ENCODE data around the gene PPIP5K2. TPM values are rescaled to one million over a fixed set of nuclear protein-coding genes. Genes with fewer than 3 reads are reported as not detected.

PPIP5K2 gene
- total RNA-seq, 6 experiments from 2014 or later: 54.9 to 75.2 (median 61.2) TPM

DNA sequence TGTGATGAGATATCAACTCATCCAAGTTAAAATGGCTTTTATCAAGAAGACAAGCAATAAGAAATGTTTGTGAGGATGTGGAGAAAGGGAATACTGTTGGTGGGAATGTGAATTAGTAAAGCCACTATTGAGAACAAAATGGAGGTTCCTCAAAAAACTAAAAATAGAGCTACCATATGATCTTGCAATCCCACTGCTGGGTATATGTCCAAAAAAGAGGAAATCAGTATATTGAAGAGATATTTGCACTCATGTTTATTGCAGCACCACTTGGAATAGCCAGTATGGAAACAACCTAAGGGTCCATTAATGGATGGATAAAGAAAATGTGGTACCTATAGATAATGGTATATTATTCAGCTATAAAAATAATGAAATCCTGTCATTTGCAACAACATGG, 25.1 kb downstream of the PPIP5K2 start:
- Mint-ChIP-seq H3K27ac (no peak overlapping the region), H3K4me1 (ENCODE audit: low read depth) (no peaks in the 10 kb centered on the region), H3K9me3 (no peaks in the 10 kb centered on the region; the same call in 1 of the 2 replicates), H3K36me3 (ENCODE audit: low read depth) (peaks cover 9% of the 10 kb centered on the region), H3K27me3 (ENCODE audit: insufficient read depth) (no peaks in the 10 kb centered on the region), H3K4me3 (no peak overlapping the region)
- no peak for TF ChIP-seq CTCF (IDR thresholded peaks at IDR 0.05)
- no peak for DNase-seq

DNA sequence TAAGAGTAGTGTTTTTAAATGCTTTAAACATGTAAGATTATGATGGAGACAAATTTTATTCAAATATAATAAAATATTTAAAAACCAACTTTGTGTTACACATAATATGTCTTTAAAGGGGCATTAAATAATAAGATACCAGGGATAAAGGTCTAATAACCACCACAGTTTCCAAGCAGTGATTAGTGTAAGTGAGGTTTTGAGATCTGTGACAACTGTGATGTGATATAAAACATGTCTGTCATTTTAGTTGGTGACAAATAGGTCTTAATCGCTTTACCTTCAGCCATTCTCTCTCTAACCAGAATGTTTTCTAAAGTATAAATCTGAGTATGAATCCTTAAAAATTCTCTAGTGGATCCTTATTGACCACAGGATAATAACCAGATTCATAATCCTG, 28.1 kb downstream of the PPIP5K2 start:
- no peak for DNase-seq
- Mint-ChIP-seq H3K4me1 (ENCODE audit: low read depth) (no peaks in the 10 kb centered on the region), H3K4me3 (no peak overlapping the region), H3K36me3 (ENCODE audit: low read depth) (no peaks in the 10 kb centered on the region), H3K9me3 (no peaks in the 10 kb centered on the region), H3K27ac (no peak overlapping the region), H3K27me3 (ENCODE audit: insufficient read depth) (no peaks in the 10 kb centered on the region)
- TF ChIP-seq CTCF (IDR thresholded peaks at IDR 0.05): no peak

DNA sequence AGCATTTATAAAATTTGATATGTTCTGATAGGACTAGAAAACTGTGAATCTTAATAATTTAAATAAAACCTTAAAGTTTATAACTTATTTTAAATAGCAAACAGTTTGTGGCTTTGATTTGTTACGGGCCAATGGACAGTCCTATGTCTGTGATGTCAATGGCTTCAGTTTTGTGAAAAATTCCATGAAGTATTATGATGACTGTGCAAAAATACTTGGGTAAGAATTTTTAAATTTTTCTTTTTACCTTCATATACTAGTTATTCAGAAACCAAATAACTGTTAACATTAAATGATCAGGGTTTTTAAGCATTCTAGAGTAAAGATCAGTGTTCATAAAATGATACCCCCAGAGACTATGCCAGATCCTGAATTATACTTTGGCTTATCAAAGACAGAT, 31.1 kb downstream of the PPIP5K2 start:
- H3K27me3 Mint-ChIP-seq (ENCODE audit: insufficient read depth): no peaks in the 10 kb centered on the region
- H3K4me1 Mint-ChIP-seq (ENCODE audit: low read depth): no peaks in the 10 kb centered on the region
- no peak for DNase-seq
- H3K9me3 Mint-ChIP-seq: no peaks in the 10 kb centered on the region
- H3K4me3 Mint-ChIP-seq: no peak overlapping the region
- H3K36me3 Mint-ChIP-seq (ENCODE audit: low read depth): no peaks in the 10 kb centered on the region
- H3K27ac Mint-ChIP-seq: no peak overlapping the region
- TF ChIP-seq CTCF (IDR thresholded peaks at IDR 0.05): no peak

DNA sequence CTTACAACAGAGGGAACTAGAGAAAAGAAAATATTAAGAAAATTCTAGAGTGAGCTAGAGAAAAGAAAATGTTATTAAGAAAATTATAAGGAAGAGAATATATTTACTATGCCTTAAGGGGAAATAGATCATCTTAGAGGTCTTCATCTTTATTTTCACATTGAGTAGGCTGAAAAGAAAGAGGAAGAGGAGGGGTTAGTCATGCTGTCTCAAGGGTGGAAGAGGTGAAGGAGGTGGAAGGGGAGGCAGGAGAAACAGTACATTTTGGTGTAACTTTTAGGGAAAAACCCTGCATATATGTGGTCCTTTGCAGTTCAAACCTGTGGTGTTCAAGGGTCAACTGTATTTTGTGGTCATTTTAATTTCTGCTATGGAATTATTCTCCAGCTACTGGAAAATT, 46.6 kb downstream of the PPIP5K2 start:
- no peak overlapping the region for H3K27ac Mint-ChIP-seq
- peaks cover 22% of the 10 kb centered on the region for H3K36me3 Mint-ChIP-seq (ENCODE audit: low read depth)
- DNase-seq: no peak
- no peak for TF ChIP-seq CTCF (IDR thresholded peaks at IDR 0.05)
- H3K27me3 Mint-ChIP-seq (ENCODE audit: insufficient read depth): no peaks in the 10 kb centered on the region
- H3K4me3 Mint-ChIP-seq: no peak overlapping the region
- H3K9me3 Mint-ChIP-seq: no peaks in the 10 kb centered on the region
- no peaks in the 10 kb centered on the region for H3K4me1 Mint-ChIP-seq (ENCODE audit: low read depth)

DNA sequence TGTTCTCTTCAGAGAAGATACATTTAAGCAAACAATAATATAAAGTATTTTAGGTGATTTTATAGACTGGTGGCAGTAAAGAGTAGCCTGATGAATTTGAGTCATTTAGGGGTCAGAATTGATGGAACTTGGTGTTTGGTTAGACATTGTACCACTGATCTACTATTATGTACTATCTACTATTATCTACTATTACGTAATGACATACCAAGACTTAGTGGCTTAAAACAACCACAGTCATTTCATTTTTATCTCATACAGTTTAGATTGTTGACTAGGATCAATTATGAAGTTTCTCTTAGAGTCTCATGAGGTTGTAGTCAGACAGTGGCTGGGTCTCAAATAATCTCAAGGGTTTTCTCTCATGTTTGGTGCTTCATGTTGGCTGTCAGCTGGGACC, 54.0 kb downstream of the PPIP5K2 start:
- Mint-ChIP-seq H3K4me1 (ENCODE audit: low read depth) (no peaks in the 10 kb centered on the region), H3K27me3 (ENCODE audit: insufficient read depth) (no peaks in the 10 kb centered on the region), H3K36me3 (ENCODE audit: low read depth) (peaks cover 4% of the 10 kb centered on the region), H3K4me3 (no peak overlapping the region), H3K9me3 (no peaks in the 10 kb centered on the region), H3K27ac (no peak overlapping the region)
- no peak for TF ChIP-seq CTCF (IDR thresholded peaks at IDR 0.05)
- DNase-seq: no peak

GRCh38 chr5:103177543-103177942, 57.4 kb downstream of the PPIP5K2 start:
- DNase-seq: no peak
- Mint-ChIP-seq H3K27me3 (ENCODE audit: insufficient read depth) (no peaks in the 10 kb centered on the region; the same call in 1 of the 2 replicates), H3K4me1 (ENCODE audit: low read depth) (no peaks in the 10 kb centered on the region), H3K4me3 (no peak overlapping the region), H3K27ac (no peak overlapping the region), H3K9me3 (no peaks in the 10 kb centered on the region), H3K36me3 (ENCODE audit: low read depth) (peaks cover 9% of the 10 kb centered on the region)
- no peak for TF ChIP-seq CTCF (IDR thresholded peaks at IDR 0.05)

Measured in HFFc6 (cell line).